Endothelial cell of umbilical vein (primary cell): Measurements from ENCODE around the gene JPH2. TPM values are rescaled to one million over a fixed set of nuclear protein-coding genes. Genes with fewer than 3 reads are reported as not detected.

Experiments used
- BruUV-seq: library from RNA; stranded (reverse); fragments of 400-500 nt; replicated peaks from 2 replicates; lab custom pipeline; 2021; lab: Mats Ljungman, UMichigan
- CTCF ChIA-PET: fragments of 300-600, 350-600 bp; sonication (Branson Sonifier 250); formaldehyde crosslinking; loops from one replicate; lab custom pipeline; 2021; ENCODE audit warnings: antibody characterized with exemption, inconsistent platforms; lab: Charles Lee
- POLR2A ChIA-PET: fragments of 300-600, 350-600 bp; sonication (Branson Sonifier 250); formaldehyde crosslinking; loops from one replicate; lab custom pipeline; 2021; ENCODE audit warnings: antibody characterized with exemption, inconsistent platforms; lab: Charles Lee
- DNase-seq: peaks from one replicate; pipeline ENCODE4 v3.0.0-alpha.2; 2011; ENCODE audit warnings: low read depth, low spot score
- FAIRE-seq: peaks from 2 replicates; lab custom pipeline; 2011; peaks lifted over from hg19 to GRCh38; lab: Jason Lieb, UNC
- H2AFZ ChIP-seq: 2 replicates; pipeline ENCODE4 v1.6.0; 2012; ENCODE audit warnings: low read depth, low read length, control low read depth, inconsistent platforms
- H3K27ac ChIP-seq: 2 replicates; pipeline ENCODE4 v1.5.1; 2011; ENCODE audit warnings: low read depth, mild to moderate bottlenecking, control low read depth, low read length, moderate library complexity; ENCODE audit not compliant: insufficient read depth
- H3K27me3 ChIP-seq, 2 experiments: 2 replicates each; pipeline versions ENCODE4 v1.6.0 to v1.6.1; 2011; ENCODE audit warnings: low read length in 2 of 2, mixed read lengths in 1 of 2; ENCODE audit not compliant: control insufficient read depth in 2 of 2, insufficient read depth in 2 of 2
- H3K36me3 ChIP-seq, 2 experiments: 2 replicates in 1 of 2; 3 replicates in 1 of 2; pipeline ENCODE4 v1.5.1; 2011; ENCODE audit warnings: low read length in 2 of 2, mild to moderate bottlenecking in 1 of 2, moderate library complexity in 1 of 2; ENCODE audit not compliant: control insufficient read depth in 2 of 2, insufficient read depth in 2 of 2; ENCODE audit errors: extremely low read depth in 1 of 2
- H3K4me1 ChIP-seq: 3 replicates; pipeline ENCODE4 v1.5.1; 2011; ENCODE audit warnings: mild to moderate bottlenecking, low read length; ENCODE audit not compliant: control insufficient read depth, insufficient read depth; ENCODE audit errors: extremely low read depth
- H3K4me2 ChIP-seq: 2 replicates; pipeline ENCODE4 v1.6.1; 2011; ENCODE audit warnings: low read length, control low read depth, mixed read lengths; ENCODE audit not compliant: insufficient read depth
- H3K4me3 ChIP-seq, 3 experiments: fragments of 200-600 bp in 1 of 3; sonication (generic), shearing (Covaris generic) in 1 of 3; replicated peaks in 1 of 3; 2 replicates each; pipeline ENCODE4 v1.5.1; 2011 to 2016; ENCODE audit warnings: control low read depth in 3 of 3, low read length in 3 of 3, mild to moderate bottlenecking in 2 of 3, inconsistent platforms in 1 of 3, low read depth in 1 of 3, moderate library complexity in 1 of 3; ENCODE audit not compliant: insufficient read depth in 1 of 3
- H3K79me2 ChIP-seq: 2 replicates; pipeline ENCODE4 v1.6.0; 2012; ENCODE audit warnings: low read length, inconsistent platforms; ENCODE audit not compliant: control insufficient read depth, insufficient read depth
- H3K9ac ChIP-seq: replicated peaks from 2 replicates; pipeline ENCODE3; 2011; ENCODE audit warnings: low read length, control low read depth; ENCODE audit not compliant: insufficient read depth; ENCODE audit errors: extremely low read depth
- H3K9me1 ChIP-seq: replicated peaks from 3 replicates; pipeline ENCODE4 v1.6.0; 2011; ENCODE audit warnings: mild to moderate bottlenecking, low read length; ENCODE audit not compliant: control insufficient read depth, insufficient read depth; ENCODE audit errors: extremely low read depth
- H3K9me3 ChIP-seq: replicated peaks from 2 replicates; pipeline ENCODE4 v1.5.1; 2012; ENCODE audit warnings: low read length, inconsistent platforms; ENCODE audit not compliant: control insufficient read depth, insufficient read depth
- H4K20me1 ChIP-seq: replicated peaks from 2 replicates; pipeline ENCODE3; 2011; ENCODE audit warnings: mild to moderate bottlenecking, low read length; ENCODE audit not compliant: control insufficient read depth, insufficient read depth; ENCODE audit errors: extremely low read depth
- CTCF ChIP-seq, 2 donors: IDR thresholded peaks; 1 replicate in 1 of 2; 2 replicates in 1 of 2; pipeline ENCODE4 v1.5.1; 2011; ENCODE audit warnings: low read length in 2 of 2, mild to moderate bottlenecking in 2 of 2, moderate library complexity in 2 of 2, control low read depth in 1 of 2, inconsistent platforms in 1 of 2, low read depth in 1 of 2; ENCODE audit not compliant: insufficient read depth in 1 of 2; ENCODE audit errors: extremely low read depth in 1 of 2
- EZH2 ChIP-seq: IDR thresholded peaks from 2 replicates; pipeline ENCODE4 v1.6.1; 2012; ENCODE audit warnings: borderline replicate concordance, low read depth, mild to moderate bottlenecking, moderate library complexity, low read length, inconsistent platforms; ENCODE audit not compliant: severe bottlenecking
- FOS ChIP-seq: IDR thresholded peaks from 2 replicates; pipeline ENCODE4 v1.6.1; 2011; ENCODE audit warnings: mild to moderate bottlenecking, low read length, moderate library complexity, borderline replicate concordance; ENCODE audit not compliant: insufficient read depth
- GATA2 ChIP-seq: IDR thresholded peaks from 2 replicates; pipeline ENCODE4 v1.7.0; 2011; ENCODE audit warnings: low read depth, mild to moderate bottlenecking, moderate library complexity, mixed read lengths, low read length; ENCODE audit not compliant: insufficient read length, insufficient read depth
- JUN ChIP-seq: IDR thresholded peaks from 2 replicates; pipeline ENCODE4 v1.6.1; 2011; ENCODE audit warnings: borderline replicate concordance, low read depth; ENCODE audit not compliant: insufficient read length, insufficient read depth
- MAX ChIP-seq: IDR thresholded peaks from 2 replicates; pipeline ENCODE4 v1.6.1; 2011; ENCODE audit not compliant: insufficient read depth, insufficient read length
- MYC ChIP-seq: IDR thresholded peaks from one replicate; pipeline ENCODE4 v1.6.1; 2011; ENCODE audit warnings: mild to moderate bottlenecking, low read depth, low read length
- POLR2A ChIP-seq: IDR thresholded peaks from 2 replicates; pipeline ENCODE4 v1.6.1; 2012; ENCODE audit warnings: low read depth, mild to moderate bottlenecking, control low read depth, low read length
- POLR2AphosphoS5 ChIP-seq: IDR thresholded peaks from 2 replicates; pipeline ENCODE4 v1.6.1; 2012; ENCODE audit warnings: low read depth, mild to moderate bottlenecking, control low read depth, low read length, moderate library complexity; ENCODE audit not compliant: insufficient read depth
- dilution Hi-C: fragments of 300-500 bp; cut with MboI; formaldehyde crosslinking; loops from one replicate; pipeline ENCODE4 v1.15.0; 2019; ENCODE audit warnings: low sequenced_read_pairs; ENCODE audit not compliant: extremely low pct_ligation_motif_present
- intact Hi-C: fragments of 100-400 bp; cut with micrococcal nuclease; formaldehyde crosslinking; loops from one replicate; pipeline ENCODE4 v1.10.0; 2022
- polyA plus RNA-seq, 4 experiments: library from polyadenylated mRNA; depleted of rRNA in 3 of 4; stranded (reverse) in 3 of 4; unstranded in 1 of 4; fragments of >200 nt; gene quantifications; 2 replicates each; pipeline versions ENCODE4 v1.2.1 to v1.2.3, GENCODE V29; 2011 to 2012; ENCODE audit warnings: missing spikeins in 1 of 4
- total RNA-seq: library from RNA; stranded (reverse); gene quantifications from 2 replicates; pipeline ENCODE4 v1.2.3, GENCODE V29; 2021

Gene JPH2
- total and polyA plus RNA-seq, 2 donors (not counting 3 experiments of a cell fraction or from before 2014, with no cell fraction given) = not detected

- ChIA-PET CTCF (interaction anchor here (2.0 kb wide), 1 partner anchor 55 kb away, joined by 4 read pairs; no protein-coding TSS in a partner anchor), POLR2A (no interaction called here)
- no peak overlapping the region for H3K9ac ChIP-seq
- H3K4me2 ChIP-seq = no peak overlapping the region
- no TSS peak for BruUV-seq
- H3K36me3 ChIP-seq = no peaks in the 10 kb centered on the region
- H4K20me1 ChIP-seq = no peaks in the 10 kb centered on the region
- no peak overlapping the region for H3K4me3 ChIP-seq
- no peak overlapping the region for H2AFZ ChIP-seq
- no peak for TF ChIP-seq GATA2
- no peak for TF ChIP-seq JUN
- TF ChIP-seq POLR2A = no peak
- TF ChIP-seq CTCF (IDR thresholded peaks at IDR 0.05; ENCODE audit: extremely low read depth in 1 of 2, insufficient read depth in 1 of 2, low read depth in 1 of 2, low read length in 2 of 2) = no peak
- no peak for TF ChIP-seq POLR2AphosphoS5
- no peak for TF ChIP-seq FOS
- TF ChIP-seq EZH2 = no peak
- no peak for TF ChIP-seq MYC
- no peak for TF ChIP-seq MAX
- dilution Hi-C loops = no loop called here
- no peaks in the 10 kb centered on the region for H3K79me2 ChIP-seq
- H3K9me3 ChIP-seq = no peaks in the 10 kb centered on the region
- peaks cover 11 to 21% of the 10 kb centered on the region in 2 experiments for H3K27me3 ChIP-seq
- no peaks in the 10 kb centered on the region for H3K4me1 ChIP-seq
- intact Hi-C loops = no loop called here
- DNase-seq (no peak), FAIRE-seq (no peak)
- no peak overlapping the region for H3K27ac ChIP-seq
- no peaks in the 10 kb centered on the region for H3K9me1 ChIP-seq
These were observed 13.9 kb downstream of the JPH2 start for GRCh38 chr20:44173116-44173515.
